Activated CD4-positive, alpha-beta T cell treated with anti-CD3 and anti-CD28 coated beads for 48 hours (primary cell): ENCODE results near the gene NUP62.

Experiments used
- DNase-seq: peaks from one replicate; pipeline ENCODE4 v3.0.0-alpha.2; 2020

Gene NUP62

DNA sequence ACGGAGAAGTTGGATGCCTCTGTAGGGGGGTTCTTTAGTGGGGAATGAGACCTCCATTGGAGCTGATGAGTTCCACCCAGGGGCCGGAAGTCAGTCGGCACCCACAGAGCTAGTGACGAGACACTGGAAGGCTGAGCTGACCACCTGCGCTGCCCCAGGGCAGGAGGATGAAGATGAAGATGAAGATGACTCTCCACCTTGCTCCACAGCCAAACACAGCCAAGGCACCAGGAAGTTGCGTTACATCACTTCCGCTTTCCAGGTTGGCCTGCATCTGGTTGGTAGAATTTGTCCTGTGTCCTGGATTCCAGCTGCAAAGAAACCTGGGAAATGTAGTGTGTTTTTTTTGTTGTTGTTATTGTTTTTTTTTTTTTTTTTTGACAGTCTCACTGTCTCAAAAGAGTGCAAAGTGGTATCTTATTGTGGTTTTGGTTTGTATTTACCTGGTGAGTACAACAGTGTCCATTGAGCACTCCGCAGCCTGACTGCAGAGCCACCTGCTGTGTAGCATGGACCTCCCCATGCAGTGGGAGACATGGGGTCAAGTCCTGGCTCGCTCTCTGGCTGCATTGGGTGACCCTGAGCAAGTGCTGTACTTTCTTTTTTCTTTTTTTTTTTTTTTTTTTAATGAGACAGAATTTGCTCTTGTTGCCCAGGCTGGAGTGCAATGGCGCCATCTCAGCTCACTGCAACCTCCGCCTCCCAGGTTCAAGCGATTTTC is 49.9 kb downstream of the NUP62 start:
- no peak for DNase-seq

DNA sequence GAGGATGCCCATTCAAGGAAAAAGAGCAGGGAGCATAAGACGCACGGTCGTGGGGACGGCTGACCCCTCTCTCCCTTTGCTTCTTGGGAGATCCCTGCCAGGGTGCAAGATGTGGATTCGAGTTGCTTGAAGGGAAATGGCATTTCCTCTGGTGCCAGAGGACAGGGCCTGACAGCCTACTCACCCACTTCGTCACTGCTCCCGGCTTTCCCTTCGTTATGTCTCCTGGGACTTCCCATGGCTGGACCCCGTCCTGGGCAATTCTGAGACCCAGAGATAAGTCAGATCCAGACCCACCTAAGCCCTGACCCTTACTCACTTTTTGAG is 50.6 kb downstream of the NUP62 start:
- no peak for DNase-seq

DNA sequence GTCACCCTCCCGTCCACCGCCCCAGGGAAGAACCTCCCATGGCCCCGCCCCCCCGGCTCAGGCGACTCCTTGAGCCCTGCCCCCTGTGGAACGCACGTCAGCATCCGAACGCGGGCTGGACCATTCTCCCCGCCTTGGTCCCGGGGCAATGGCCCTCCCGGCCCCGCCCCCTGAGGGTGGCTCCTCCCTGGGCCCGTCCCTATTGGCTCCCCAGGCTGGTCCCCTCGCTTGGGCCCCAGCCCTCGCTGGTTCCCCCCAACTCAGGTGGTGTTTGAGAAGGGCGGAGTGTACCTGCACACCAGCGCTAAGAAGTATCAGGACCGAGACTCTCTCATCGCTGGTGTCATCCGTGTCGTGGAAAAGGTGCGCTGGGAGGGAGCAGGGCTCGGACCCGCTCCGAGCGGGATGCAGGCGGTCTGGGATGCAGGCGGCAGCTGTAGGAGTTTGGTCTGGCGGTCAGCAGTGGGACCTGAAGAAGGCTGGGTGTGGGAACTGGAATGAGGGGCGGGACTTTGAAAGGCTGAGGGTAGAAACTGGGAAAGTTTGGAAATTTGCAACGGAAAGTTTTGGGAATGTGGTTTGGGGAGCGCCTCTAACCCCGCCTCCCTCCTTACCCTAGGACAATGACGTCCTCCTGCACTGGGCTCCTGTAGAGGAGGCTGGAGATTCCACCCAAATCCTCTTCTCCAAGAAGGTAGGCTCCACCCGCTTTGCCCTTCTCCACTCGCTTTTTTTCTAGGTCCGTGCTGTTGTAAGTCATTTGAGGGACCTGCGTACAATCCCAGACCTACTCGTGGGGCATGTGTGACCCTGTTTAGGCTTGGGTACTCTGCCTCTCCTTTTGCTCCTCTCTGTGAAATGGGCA is 51.2 kb downstream of the NUP62 start:
- peak; percentile 99 for DNase-seq

DNA sequence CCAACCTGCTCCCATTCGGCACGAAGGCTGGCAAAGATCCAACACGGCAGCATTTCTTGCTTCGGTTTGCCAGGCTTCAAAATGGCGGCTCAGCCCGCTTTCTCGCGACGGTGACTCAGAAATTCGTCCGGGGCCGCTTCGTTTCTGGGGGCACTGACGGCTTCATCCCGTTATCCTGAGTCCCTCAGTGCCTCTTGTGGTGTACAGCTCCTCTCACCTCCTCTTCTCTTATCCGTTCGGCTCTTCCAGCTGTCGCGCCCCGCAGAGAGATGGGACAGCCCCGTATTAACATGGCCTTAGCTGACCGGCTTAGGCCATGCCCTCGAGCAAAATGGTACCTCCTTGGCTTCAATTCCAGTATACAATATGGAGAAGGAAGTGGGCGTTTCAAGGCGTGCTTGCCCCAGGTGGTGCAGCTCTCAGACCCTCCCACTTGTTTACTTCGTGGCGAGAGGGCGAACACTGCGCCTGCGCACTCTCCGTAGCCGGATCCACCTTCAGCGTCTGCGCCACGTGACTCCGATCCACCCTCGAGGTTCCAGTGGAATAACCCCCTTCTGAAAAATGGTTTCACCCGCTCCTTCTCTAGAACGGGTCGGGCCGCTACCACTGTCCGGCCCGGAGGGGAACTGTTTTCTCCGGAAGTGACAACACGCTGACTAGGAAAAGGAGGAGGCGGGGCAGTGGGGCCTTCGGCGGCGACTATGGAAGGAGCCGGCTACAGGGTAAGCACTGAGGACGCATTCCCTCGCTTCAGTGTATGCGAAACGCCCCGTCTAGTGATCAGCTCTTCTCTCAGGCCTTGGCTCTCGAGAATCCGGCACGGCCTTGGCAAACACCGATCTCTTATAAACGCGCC is 52.1 kb downstream of the NUP62 start, which contains the start of the genes AKT1S1 and TBC1D17:
Gene AKT1S1, minus strand, starts transcription at position 336 of the 859 bp plus-strand sequence. CDS start 4,060 bp downstream, outside the sequence.
Gene TBC1D17, plus strand, starts transcription at position 683 of the 859 bp plus-strand sequence. Its CDS starts 22 bp downstream, at position 705.
- DNase-seq: peak; percentile 98

- DNase-seq: peak; percentile 98
These were observed 52.8 kb downstream of the NUP62 start for GRCh38 chr19:49876422-49877019.

GRCh38 chr19:49875857-49876421 is 53.4 kb downstream of the NUP62 start:
- DNase-seq: peak; percentile 65

GRCh38 chr19:49875177-49875576 is 54.1 kb downstream of the NUP62 start:
- DNase-seq: no peak

- DNase-seq: no peak
These were observed 54.7 kb downstream of the NUP62 start for GRCh38 chr19:49874503-49875157.

- DNase-seq: no peak
These were observed 55.5 kb downstream of the NUP62 start for GRCh38 chr19:49873834-49874233.

- DNase-seq: no peak
These were observed 56.2 kb downstream of the NUP62 start for GRCh38 chr19:49873129-49873521.

DNA sequence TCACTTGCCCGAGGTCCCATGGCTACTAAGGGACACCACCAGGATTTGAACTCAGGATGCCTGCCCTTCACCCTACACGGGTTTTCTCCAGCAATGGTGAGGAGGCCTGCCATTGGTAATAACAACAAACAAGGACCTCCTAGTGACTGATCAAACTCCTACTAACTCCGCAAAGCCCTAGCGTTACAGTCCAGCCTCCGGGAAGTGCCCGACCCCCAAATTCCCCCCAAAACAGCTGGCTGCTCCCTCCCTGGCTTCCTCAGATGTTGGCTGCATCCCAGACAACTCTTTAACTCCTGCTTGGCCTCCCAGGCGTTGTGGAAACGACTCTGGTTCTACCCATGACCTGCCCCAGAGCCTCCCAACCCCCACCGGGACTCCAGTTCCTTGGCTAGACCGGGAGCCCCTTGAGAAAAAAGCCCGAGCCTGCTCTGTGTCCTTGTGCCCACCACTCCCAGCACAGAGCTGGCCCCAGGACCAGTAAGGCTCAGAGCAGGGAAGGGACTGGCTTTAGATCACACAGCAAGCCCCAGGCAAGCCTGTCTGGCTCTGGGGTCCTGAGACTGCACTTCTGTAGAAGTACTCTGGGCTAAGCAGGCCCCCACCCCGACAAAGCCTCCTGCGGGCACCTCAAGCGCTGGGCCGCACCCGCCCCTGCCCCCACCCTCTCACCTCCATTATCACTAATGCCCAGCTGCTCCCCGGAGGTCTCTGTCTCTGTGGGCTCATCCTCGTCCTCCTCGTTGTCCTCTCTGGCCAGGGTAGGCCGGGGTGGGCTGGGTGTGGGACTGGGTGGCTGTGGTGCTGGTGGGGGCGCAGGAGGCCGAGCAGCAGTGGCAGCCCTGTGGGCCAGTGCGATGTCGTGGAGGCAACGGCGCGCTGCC is 56.8 kb downstream of the NUP62 start:
- no peak for DNase-seq

DNA sequence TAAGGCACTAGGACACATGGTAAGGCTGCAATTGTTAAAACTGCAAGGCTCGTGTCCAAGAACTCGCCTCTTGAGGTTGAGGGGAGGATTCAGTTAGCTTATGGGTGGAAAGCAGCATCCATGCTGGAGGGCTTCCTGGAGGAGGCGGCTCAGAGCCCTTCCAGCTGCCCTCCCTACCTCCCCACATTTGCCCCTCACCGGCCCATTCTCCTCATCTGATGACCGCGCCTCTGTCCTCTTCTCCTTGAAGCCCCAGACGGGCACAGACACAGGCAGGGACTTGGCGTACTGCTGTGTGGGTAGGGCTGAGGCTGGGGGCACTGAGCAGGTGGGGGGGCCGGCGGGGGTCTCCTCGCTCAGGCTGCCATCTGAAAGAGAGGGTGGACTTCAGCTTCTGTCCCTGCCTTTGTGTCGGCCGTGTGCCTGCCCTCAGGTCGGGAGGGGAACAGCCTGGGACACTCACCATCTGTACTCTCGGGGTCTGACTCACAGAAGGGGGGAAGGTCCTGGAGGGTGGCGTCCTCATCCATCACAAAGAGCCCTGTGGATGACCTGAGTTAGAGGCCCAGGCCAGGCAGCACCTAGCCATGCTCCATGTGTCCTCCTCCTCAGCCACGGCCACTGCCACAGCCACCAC is 57.8 kb downstream of the NUP62 start:
- no peak for DNase-seq

DNA sequence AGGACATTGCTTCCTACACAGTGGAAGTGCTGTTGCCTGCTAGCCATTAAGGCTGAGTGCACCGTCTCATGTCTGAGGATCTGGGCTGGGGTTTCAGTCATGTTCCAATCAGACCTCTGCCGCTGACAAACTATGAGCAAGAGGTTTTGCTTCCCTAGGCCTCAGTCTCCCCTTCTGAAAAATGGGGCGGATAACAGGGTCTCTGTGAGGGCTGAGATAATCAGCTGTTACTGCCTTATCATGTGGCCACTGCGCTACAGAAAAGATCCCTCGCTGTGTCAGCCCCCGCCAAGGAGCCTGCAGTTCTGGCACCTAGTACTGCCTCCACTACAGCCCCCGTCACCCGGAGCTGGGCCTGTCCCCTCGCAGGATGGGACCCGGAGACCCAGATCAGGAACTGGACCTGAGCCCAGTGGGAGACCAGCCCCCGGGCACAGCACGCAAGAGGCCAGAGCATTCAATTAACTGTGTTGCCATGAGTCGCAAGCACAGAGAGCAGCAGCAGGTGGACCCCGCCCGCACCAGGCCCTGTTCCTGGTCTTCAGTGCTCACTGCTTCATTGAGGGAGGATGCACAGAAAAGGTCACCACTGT is 58.9 kb downstream of the NUP62 start:
- DNase-seq: no peak

GRCh38 chr19:49869484-49870308 is 59.6 kb downstream of the NUP62 start:
- peak; percentile 92 for DNase-seq

DNA sequence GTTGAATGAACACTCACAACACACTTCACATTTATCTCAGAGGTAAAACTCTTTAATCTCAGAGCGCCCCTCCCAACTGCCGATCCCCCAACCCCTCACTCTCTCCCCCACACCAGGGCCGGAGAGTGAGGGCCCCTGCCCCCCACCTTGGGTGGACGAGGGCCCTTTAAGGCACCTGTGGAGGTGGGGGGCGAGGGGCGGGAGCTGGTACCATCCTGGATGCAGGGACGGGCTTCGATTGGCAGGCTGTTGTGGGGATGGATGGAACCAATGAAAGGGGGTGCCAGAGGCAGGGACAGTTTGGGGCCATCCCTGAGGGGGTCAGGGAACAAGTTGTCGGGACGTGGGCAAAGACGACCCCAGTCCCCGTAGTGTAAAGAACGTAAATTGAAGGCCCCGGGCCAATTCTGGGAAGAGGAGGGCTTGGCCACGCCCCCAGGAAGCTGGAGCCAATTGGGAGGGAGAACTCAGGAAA is 60.3 kb downstream of the NUP62 start:
- DNase-seq: no peak

GRCh38 chr19:49866933-49867782 is 62.1 kb downstream of the NUP62 start, which contains the start of gene PNKP:
Gene PNKP, minus strand, starts transcription at chr19:49867576. Its CDS starts 372 bp downstream, at chr19:49867204.
- DNase-seq: peak; percentile 95

- DNase-seq: no peak
These were observed 64.4 kb downstream of the NUP62 start for GRCh38 chr19:49864890-49865289.

GRCh38 chr19:49863935-49864320 is 65.4 kb downstream of the NUP62 start:
- DNase-seq: no peak
